ENCODE data around the gene SPOCK3.

GRCh38 chr4:166886718-166887117 is 347.6 kb downstream of the SPOCK3 start:
- no peak for TF ChIP-seq CTCF (IDR thresholded peaks at IDR 0.05)
- no peak for TF ChIP-seq POLR2A (IDR thresholded peaks at IDR 0.05)
